Epidermal melanocyte (primary cell): ENCODE measurements around the gene PLEKHA6.

Experiments used
- DNase-seq: peaks from one replicate; pipeline ENCODE4 v3.0.0; 2011; ENCODE audit warnings: low spot score; ENCODE audit not compliant: insufficient read length

Gene PLEKHA6

DNA sequence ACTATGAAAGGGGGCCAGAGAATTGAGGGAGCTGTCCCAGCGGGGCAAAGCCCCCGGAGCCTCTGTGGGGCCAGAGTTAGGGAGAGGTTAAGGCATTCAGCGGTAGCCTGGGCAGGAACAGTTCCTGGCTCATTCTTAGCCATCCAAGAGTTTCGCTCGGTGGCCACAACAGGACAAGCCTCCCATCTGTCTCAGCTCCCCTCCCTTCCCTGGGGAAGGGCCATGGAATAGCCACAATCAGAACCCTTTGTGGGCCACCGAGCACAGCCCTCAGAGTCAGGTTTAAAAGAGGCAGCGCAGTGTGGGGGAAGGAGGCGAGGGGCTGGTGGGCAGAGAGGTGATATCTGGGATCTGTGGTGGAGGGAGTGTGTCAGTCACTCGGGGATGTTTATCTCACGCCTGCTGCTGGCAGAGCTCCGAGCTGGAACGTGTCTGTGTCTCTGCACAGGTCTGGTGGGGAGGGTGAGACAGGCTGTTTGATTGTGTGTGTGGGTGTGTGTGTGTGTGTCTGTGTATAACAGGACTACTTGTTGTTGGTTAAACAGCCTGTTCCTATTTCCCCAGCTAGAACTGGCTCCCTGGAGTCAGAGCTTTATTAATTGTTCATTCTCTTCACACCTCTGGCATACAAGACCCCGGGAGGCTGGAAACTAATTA lies 96.3 kb downstream of the PLEKHA6 start:
- DNase-seq = no peak

GRCh38 chr1:204262506-204263253 lies 97.0 kb downstream of the PLEKHA6 start:
- DNase-seq = no peak

DNA sequence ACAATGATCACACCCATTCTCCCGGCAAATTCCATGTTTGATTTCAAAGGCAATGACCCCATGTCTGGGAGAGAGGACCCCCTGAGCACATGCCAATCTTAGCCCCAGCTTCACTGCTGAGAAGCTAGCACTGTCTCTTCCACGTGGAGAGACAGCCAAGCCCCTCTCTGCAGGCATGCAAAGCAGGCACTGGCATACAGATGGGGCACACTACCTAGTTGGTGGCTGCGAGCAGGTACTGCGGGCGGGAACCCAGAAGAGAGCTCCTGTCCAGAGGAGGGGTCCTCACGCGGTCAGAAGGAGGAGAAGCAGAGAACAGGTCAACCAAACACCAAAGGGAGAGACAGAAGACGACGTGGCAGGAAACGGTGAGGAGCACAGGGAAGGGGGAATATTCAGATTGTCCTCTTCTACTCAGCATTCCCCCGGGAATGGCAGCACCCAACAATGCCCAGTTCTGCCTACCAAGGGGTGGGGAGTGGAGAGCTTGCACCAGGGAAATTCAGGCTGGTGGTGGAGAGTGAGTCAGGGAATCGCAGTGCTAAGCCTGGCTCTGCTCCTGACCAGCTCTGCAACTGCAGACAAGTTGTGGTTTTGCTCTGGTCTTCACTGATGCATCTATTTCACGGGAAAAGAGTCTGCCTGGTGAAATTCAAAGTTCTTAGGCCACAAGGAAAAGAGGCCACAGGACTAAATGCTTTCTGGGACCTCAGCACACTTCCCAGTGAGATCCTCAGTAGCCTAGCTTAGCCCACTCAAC lies 97.8 kb downstream of the PLEKHA6 start:
- no peak for DNase-seq

- DNase-seq = no peak
Observed at GRCh38 chr1:204261266-204261665, 98.5 kb downstream of the PLEKHA6 start.

DNA sequence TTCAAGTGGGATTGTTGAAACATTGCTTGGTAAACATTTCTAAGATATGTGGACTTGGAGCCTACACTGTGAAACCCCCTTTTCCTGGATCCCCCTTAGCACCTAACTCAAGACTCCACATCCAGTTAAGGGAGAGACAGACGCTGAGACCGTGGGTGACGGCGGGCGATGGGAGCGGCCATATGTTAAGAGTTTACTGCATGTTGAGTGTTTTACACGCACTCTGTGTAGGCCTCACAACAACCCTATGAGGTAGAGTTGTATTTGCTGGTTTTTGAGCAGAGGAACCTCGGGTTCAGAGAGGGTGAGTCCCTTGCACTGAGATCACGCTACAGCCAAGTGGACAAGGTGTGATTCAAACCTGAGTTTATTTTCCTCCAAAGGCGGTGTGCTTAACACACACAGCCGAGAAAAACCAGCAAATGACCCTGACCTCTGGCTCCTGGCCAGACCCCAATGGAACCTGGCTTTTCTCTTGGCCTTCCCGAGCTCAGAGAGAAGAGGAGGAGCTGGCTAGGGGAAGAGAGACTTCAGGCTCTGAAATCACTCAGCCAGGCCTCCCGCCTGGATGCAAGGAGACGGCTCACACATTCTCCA lies 99.0 kb downstream of the PLEKHA6 start:
- no peak for DNase-seq

- DNase-seq = no peak
Observed at GRCh38 chr1:204259782-204260181, 99.9 kb downstream of the PLEKHA6 start.

- no peak for DNase-seq
Observed at GRCh38 chr1:204259196-204259595, 100.5 kb downstream of the PLEKHA6 start.

- peak; percentile 37 for DNase-seq
Observed at GRCh38 chr1:204258213-204259115, 101.3 kb downstream of the PLEKHA6 start.

DNA sequence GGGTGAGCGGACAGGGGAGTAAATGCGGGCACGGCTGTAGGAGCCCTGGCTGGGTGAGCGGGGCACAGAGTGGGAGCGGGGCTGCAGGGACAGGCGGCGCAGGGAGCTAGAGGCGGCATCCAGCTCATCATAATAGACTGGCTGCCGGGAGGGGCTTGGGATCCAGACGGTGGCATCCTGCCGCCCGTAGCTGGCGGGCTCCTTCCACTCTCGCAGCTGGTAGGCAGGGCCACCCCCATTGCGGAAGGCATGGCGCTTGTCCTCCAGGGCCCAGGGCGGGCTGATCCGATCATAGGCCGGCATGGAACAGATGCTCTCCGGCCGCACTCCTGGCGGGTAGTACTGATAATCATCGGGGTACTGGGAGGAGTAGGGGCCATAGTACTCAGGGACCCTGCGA lies 102.3 kb downstream of the PLEKHA6 start:
- DNase-seq = no peak

DNA sequence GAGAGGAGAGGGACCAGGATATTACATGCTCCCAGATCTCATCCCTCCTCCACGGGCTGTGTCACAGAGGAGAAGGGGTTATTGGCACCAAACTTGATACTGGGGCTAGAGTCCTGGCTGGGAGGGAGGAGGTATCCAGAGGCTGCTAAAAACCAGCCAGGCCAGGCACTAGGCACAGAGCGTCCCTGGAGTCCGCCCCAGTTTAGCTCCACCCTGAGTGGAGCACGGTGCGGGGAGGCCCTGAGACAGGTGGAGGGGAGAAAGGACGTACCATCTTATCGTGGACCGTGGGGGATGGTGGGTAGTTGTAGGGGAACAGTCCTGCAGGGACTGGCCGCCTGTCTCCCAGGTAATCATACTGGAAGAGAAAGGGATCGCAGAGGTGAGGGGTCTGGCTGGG lies 103.2 kb downstream of the PLEKHA6 start:
- no peak for DNase-seq

GRCh38 chr1:204255966-204256365 lies 103.8 kb downstream of the PLEKHA6 start:
- no peak for DNase-seq

- DNase-seq = no peak
Observed at GRCh38 chr1:204255225-204255624, 104.5 kb downstream of the PLEKHA6 start.

GRCh38 chr1:204254031-204254661 lies 105.6 kb downstream of the PLEKHA6 start:
- peak; percentile 39 for DNase-seq

GRCh38 chr1:204251926-204252689 lies 107.6 kb downstream of the PLEKHA6 start:
- no peak for DNase-seq

GRCh38 chr1:204251286-204251685 lies 108.4 kb downstream of the PLEKHA6 start:
- no peak for DNase-seq

DNA sequence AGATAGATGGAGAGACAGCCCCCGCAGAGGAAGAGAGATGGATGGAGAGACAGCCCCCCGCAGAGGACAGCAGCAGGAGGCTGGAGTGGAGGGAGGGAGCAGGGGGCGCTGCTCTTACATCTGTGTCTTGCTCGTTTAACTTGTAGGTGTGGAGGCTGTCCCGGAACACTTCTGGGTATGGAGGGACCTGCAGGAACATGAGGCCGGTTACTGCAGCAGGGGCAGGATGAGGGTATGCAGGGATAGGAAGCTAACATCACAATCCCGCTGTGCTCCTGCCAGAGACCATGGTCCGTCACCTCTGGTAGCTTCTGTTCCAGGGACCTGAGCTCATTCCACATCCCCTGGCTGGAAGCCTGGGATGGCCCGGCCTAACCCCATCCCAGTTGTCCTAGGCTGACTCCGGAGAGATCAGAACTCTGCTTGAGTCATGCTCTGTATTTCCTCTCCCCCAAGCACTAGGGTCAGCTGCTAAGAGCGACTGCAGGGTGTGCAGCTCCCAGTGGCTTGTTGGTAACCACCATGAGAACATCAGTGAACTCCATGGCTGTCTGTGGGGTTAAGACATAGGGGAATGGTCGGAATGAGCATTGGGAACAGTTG lies 109.2 kb downstream of the PLEKHA6 start:
- DNase-seq = no peak

DNA sequence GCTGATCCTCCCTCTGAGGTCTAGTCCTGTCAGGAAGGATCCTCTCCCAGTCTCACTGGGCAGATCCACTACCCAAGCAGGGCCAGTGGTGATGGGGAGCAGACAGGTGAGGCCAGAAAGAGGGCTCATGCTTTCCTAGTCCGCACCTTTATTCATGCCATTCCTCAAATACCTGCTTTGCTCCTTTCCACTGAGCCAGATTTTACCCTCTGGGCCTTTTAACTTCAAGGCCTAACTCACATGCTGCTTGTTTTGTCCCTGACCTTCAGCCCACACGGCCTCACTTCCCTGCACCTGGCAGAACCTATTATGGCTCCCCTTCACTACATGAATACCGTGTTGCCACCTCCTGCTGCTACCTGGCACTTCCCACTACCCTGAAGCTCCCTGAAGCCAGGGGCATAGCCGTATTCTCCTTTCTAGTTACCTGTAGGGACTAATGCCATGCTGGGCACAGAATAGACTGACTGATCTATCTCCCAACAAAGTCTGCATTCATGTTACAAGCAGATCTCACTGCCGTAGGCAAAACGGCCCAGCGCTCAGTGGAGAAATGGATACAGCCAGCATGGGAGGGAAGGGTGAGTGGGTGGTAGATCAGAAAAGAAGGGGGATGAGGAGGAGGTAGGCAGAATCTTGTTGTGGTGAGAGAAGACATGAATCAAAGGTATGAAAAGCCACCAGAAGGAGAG lies 109.8 kb downstream of the PLEKHA6 start:
- no peak for DNase-seq

GRCh38 chr1:204248954-204249353 lies 110.8 kb downstream of the PLEKHA6 start:
- DNase-seq = no peak

GRCh38 chr1:204246876-204247275 lies 112.9 kb downstream of the PLEKHA6 start:
- no peak for DNase-seq
